HG03175 (cell line): ENCODE measurements around the gene SGMS1.
"Not testable (repeated sequence)": the region's sequence is repeated elsewhere in the genome, so short reads cannot be mapped to it uniquely, and the experiment has no call there.

Experiments
- ATAC-seq: cut with Tn5 transposase; IDR thresholded peaks from one replicate; pipeline ENCODE4 v1.9.1; 2021; ENCODE audit warnings: mild to moderate bottlenecking, moderate library complexity; ENCODE audit not compliant: unreplicated experiment

The SGMS1 gene

DNA sequence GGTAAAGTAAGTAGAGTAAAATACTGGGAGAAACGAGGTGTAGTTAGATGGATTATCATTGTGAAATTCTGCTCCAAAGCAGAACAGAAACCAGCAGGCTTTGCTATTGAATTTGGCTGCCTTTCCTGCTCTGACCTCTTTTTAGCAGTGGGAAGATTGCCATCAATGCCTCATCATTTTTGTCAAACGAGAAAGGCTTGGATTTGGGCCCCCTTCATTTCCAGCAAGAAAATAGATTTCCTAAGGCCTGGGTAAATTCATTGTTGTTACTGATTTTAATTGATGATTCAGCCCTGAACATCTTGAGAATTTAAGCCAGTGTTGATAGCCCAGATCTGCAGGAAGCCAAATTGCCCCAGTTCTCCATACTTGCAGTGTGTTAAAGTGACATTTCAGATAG, 337.2 kb downstream of the SGMS1 start:
- ATAC-seq, result no peak

DNA sequence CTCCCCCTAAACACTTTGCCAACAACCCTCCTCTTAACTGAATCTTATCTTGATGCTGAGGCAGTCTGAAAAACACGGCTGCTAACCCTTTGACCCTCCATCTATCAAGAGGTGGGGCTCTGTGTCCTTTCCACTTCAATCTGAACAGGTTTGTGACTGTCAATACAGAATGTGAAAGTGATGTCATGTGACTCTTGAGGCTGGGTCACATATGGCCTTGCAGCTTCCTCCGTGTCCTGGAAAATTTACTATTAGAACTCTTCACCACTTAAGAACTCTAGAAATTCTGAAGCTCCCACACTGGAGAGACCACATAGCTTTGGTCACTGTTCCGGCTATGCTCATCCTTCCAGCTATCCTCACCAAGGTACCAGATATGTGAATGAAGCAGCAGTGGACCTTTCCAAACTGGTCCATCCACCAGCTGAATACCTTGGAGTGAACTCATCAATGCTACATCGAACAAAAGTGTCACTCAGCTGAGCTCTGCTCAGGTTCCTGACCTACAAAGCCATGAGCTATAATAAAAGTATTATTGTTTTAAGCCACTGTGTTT, 341.7 kb downstream of the SGMS1 start:
- ATAC-seq, result no peak

DNA sequence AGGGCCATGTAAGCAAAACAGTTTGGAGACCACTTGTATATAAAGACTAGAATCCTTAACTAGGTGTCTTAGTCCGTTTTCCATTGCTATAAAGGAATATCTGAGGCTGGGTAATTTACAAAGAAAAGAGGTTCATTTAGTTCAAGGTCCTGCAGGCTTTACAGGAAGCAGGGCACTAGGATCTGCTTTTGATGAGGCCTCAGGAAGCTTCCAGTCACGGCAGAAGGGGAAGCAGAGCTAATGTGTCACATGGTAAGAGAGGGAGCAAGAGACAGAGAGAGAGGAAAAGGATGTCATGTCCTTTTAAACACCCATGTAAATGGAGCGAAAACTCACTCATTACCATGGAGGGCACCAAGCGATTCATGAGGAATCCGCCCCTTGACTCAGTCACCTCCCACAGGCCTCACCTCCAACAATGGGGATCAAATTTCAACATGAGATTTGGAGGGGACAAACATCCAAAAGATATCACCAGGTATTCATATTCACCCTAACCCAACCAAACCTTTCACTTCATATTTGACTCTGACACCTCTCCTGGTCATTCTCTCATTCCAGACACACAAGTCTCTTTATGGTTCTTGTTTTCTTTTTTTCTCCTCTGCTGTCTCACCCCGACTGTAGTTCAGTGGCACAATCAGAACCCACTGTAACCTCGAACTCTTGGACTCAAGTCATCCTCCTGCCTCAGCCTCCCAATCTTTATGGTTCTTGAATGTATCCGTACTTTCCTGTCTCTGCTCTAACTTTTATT, 342.4 kb downstream of the SGMS1 start:
- ATAC-seq, result no peak

DNA sequence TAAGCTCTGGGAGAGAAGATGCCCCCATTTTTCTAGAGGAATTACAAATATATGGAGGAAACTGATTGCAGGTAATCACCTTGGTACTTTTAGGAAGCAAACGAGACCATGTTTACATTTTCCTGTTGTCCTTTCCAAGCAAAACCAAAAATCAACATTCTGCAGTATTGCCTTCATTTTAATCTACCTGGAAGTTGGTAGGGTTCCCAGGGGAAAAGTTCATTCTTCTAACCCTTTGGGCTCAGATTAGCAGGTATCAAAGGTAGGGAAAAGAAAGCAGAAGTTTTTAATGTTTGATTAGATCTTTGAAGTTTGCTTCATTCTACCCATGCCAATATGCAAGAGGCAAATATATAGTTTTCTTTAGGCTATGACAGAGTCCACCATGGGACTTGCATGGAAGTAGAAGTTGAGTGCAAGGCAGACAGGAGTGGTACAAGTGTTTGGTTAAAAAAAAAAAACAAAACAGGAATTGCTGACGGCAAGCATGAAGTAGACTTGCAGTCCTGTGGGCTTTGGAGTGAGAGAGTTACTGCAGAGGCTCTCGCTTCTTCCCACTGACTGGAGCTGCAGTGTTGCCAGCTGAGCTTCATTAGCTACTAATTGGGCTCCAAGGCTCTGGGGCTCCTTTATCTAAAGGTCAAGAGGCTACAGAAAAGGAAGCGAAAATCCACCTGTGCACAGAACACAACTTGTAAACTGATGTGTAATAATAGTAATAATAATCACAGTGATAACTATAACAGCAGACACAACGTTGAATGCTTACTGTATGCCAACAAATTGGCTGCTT, 343.5 kb downstream of the SGMS1 start:
- no peak for ATAC-seq

DNA sequence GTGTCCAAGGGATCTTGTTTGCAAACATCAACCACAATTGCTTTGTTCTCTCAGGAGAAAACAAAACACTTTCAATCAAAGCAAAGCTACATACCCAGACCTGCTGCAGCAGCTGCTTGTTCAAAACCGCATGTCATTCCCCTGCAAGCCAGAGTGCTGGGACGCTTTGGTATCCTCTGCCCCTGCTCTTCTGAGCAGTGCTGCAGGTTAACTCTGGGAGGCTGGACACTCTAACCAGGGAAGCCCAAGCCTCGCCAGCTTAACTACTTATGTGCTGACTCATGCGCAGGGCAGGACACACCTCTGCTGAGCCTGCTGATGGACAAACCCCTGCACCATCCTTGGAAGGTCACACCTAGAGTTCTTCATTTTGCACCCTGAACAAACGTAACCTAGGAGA, 344.3 kb downstream of the SGMS1 start:
- no peak for ATAC-seq

DNA sequence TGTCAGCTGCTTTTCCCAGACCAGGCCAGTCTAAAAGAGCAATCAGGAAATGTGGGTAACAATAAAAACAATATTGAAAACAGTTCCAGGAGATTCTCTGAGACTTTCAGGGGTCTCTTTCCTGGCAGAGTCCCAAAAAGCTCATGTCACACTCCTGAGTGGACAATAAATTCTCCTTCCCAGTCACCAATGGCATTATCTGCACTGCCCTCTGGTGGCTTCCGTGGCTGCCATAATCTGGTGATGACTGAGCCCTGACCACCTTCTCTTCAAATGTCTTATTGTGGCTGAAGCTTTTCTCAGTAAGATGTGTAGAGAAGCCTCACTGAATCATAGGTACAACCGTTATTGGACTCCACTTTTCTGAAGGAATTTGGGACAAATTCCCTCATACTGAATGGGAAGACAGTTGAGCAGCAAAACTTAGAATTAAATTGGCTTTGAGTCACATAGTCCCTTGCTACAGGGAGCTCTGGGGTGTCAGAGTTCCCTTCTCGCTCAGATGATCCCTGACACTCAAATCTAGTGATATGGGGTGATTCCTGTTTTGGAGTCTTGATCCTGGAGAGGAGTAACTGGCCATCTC, 348.0 kb downstream of the SGMS1 start:
- ATAC-seq, result peak; percentile 69

DNA sequence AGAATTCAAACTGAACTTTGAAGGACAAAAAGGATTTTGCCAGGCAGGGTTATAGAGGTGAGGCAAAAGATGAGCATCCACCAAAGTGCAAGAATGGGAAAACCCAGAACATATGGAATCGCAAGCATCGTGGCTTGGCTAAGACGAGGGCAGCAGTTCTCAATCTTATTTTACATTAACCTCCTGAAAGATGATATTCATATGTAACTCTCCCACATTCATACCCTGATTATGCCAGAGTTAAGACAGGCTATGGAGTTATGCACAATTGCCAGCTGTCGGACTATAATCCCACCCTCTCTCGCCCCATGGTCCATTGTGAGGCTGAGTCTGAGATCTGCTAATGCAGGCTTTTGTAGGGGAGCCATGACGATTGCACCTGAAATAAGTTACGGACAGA, 351.2 kb downstream of the SGMS1 start:
- ATAC-seq, result no peak

DNA sequence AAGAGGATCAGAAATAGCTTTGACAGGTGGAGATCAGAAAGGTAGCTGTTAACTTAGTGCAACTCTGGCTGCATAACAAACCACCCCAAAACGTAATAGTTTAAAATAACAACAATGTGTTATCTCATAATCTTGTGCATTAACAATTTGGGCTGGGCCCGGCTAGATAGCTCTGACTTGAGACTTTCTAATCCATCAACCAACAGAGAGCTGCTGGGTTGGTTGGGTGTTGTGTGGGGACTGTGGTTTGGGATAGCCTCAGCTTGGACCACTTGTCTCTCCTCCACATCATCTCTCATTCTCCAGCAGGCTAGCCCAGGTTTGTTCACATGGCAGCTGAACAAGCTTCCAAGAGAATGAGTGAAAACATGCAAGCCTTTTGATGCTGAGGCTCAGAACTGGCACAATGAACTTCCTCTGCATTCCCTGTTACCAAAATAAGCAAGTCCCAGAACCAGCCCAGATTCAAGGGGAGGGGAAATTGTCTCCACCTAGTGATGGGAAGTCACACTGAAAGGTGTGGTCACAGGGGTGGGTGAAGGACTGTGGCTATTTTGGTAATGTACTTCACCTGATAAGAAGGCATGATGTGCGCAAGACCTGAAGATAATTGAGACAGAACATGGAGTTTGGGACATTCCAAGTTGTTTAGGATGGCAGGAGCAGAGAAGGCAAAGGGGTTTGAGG, 352.0 kb downstream of the SGMS1 start:
- ATAC-seq, result no peak

DNA sequence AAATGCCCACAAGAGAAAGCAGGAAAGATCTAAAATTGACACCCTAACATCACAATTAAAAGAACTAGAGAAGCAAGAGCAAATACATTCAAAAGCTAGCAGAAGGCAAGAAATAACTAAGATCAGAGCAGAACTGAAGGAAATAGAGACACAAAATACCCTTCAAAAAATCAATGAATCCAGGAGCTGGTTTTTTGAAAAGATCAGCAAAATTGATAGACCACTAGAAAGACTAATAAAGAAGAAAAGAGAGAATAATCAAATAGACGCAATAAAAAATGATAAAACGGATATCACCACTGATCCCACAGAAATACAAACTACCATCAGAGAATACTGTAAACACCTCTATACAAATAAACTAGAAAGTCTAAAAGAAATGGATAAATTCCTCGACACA, 355.9 kb downstream of the SGMS1 start:
- not testable (repeated sequence) for ATAC-seq

DNA sequence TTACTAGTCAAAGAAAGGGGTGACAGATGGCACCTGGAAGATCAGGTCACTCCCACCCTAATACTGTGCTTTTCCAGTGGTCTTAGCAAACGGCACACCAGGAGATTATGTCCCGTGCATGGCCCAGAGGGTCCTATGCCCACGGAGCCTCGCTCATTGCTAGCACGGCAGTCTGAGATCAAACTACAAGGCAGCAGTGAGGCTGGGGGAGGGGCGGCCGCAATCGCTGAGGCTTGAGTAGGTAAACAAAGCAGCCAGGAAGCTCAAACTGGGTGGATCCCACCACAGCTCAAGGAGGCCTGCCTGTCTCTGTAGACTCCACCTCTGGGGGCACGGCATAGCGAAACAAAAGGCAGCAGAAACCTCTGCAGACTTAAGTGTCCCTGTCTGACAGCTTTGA, 361.1 kb downstream of the SGMS1 start:
- not testable (repeated sequence) for ATAC-seq

DNA sequence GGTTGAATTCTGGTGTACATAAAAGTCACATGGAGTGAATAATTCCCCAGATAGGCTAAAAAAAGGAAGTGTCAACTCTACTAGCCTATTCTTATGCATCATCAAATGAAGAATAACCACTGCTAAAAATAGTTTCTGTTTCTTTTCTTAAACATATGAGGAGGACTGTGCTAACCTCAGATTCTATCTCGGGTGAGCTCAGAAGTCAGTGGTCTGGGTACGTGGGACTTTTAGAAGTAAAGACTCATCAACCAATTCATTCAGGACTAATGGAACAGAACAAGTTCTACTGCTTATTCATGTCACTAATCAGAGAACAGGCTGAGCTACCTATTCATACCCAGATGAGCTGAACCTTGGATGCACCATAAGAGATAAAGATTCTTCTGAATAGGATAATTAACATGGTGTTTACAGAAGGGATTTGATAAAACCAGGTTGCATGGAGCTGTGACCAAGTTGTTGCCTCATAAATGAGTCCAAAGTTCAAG, 362.9 kb downstream of the SGMS1 start:
- peak; percentile 100 for ATAC-seq
